Stimulated activated effector memory CD8-positive, alpha-beta T cell treated with anti-CD3 and anti-CD28 coated beads, Interleukin-12 subunit alpha, Interleukin-12 subunit beta, amount 100 ng/mL, for 72 hours (primary cell): ENCODE measurements around the gene TUNAR.

Source experiments
- ATAC-seq: fragments of 150-1000 bp; cut with Tn5 transposase; 2 replicates; pipeline ENCODE4 v1.10.0; 2021
- DNase-seq, 2 donors: peaks; one replicate each; pipeline ENCODE4 v3.0.0; 2021 to 2022; ENCODE audit warnings: low spot score in 2 of 2
- H3K27ac Mint-ChIP-seq: one replicate; pipeline ENCODE4 v1.8.0; 2022; ENCODE audit warnings: mild to moderate bottlenecking, mixed read lengths
- H3K36me3 Mint-ChIP-seq: one replicate; pipeline ENCODE4 v1.8.0; 2022; ENCODE audit warnings: mild to moderate bottlenecking, mixed read lengths
- H3K4me1 Mint-ChIP-seq: one replicate; pipeline ENCODE4 v1.8.0; 2022; ENCODE audit warnings: mixed read lengths
- H3K4me3 Mint-ChIP-seq: one replicate; pipeline ENCODE4 v1.8.0; 2022; ENCODE audit warnings: mild to moderate bottlenecking, mixed read lengths
- H3K9me3 Mint-ChIP-seq: one replicate; pipeline ENCODE4 v1.8.0; 2022; ENCODE audit warnings: mixed read lengths

TUNAR gene

DNA sequence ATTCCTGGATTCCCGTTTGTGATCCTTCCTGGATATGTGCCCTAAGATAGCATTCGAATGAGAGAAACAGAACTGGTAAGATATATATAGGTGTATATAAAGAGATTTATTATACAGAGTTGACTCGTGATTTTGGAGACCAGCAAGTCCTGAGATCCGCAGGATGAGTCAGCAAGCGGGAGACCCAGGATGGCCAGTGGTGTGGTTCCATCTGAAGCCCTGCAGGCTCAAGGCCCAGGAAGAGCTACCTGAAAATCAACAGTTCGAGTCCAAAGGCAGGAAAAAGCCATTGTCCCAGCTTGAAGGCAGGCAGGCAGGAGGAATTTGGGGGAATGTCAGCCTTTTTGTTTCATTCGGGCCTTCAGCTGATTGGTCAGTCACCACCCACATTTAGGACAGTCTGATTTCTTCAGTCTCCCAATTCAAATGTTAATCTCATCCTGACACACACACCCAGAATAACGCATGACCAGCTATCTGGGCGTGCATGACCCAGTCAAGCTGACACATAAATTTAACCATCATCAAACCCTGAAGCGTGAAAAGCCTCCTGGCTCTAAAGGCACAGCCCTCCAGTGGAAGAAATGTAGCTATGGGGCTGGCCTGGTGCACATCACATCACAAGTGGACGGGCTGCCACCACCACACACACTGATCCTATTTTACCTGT lies 44.3 kb downstream of the TUNAR start:
- H3K4me3 Mint-ChIP-seq, result no peak overlapping the region
- no peak overlapping the region for H3K27ac Mint-ChIP-seq
- H3K9me3 Mint-ChIP-seq, result no peaks in the 10 kb centered on the region
- no peaks in the 10 kb centered on the region for H3K36me3 Mint-ChIP-seq
- no peaks in the 10 kb centered on the region for H3K4me1 Mint-ChIP-seq
- ATAC-seq (no peak), DNase-seq (no peak)

DNA sequence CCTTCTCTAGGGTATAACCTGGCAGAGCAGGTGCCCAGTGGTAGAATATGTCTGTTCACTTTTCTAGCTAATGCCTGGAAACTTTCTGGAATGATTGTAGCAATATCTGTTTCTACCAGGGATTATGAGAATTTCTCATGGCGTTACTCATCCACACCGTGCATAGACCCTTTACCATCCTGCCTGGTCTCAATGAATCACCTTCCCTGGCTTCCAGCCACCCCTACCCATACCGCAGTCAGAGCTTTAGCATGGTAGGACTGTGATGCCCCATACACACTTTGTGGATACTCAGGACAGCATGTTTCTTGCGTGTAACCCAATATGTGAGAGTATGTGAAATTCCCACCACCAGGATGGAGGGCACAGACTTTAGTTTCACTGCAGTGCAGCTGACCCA lies 45.4 kb downstream of the TUNAR start:
- no peak overlapping the region for H3K4me3 Mint-ChIP-seq
- H3K4me1 Mint-ChIP-seq, result no peaks in the 10 kb centered on the region
- H3K36me3 Mint-ChIP-seq, result no peaks in the 10 kb centered on the region
- H3K27ac Mint-ChIP-seq, result no peak overlapping the region
- ATAC-seq (no peak), DNase-seq (no peak)
- H3K9me3 Mint-ChIP-seq, result no peaks in the 10 kb centered on the region

DNA sequence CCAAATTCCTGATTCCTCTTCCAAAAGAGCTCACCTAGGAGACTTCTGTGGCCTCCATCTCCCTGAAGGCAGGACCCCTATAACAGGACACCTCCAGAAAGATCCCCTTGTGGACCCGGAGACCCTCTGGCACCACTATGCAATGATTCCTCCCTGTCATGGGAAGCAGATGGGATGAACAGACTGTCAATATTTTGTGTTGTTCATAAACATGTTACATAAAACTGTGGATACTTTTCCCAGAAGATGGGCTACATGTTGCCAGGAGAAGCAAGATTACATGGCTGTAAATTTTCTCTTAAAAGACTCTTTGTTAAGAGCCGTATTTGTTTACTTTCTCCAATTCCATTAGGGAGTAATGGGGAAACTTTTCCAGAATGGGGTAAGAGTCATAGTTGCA lies 52.1 kb downstream of the TUNAR start:
- Mint-ChIP-seq H3K4me1 (no peaks in the 10 kb centered on the region), H3K9me3 (no peaks in the 10 kb centered on the region), H3K4me3 (no peak overlapping the region), H3K36me3 (no peaks in the 10 kb centered on the region), H3K27ac (no peak overlapping the region)
- ATAC-seq, result no peak
- DNase-seq, result no peak

DNA sequence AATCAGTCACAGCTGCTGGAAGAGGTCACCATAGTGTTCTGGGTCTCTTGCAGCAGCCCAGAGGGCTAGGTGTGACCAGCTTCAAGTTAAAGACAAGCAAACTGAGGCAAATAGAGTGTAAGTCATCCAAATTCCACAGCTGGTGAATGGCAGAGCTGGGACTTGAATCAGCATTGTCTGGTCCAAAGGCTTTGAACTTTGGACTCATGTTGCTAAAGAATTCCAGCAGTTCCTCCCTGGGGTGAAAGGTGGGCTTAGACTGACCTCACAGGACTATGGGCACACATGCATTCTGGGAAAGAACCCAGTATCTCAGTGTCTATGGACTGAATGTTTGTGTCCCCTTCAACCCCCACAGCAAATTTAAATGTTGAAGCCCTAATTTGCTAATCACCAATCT lies 54.8 kb downstream of the TUNAR start:
- H3K27ac Mint-ChIP-seq, result no peak overlapping the region
- DNase-seq (no peak), ATAC-seq (no peak)
- H3K9me3 Mint-ChIP-seq, result no peaks in the 10 kb centered on the region
- no peaks in the 10 kb centered on the region for H3K4me1 Mint-ChIP-seq
- H3K4me3 Mint-ChIP-seq, result no peak overlapping the region
- H3K36me3 Mint-ChIP-seq, result no peaks in the 10 kb centered on the region

DNA sequence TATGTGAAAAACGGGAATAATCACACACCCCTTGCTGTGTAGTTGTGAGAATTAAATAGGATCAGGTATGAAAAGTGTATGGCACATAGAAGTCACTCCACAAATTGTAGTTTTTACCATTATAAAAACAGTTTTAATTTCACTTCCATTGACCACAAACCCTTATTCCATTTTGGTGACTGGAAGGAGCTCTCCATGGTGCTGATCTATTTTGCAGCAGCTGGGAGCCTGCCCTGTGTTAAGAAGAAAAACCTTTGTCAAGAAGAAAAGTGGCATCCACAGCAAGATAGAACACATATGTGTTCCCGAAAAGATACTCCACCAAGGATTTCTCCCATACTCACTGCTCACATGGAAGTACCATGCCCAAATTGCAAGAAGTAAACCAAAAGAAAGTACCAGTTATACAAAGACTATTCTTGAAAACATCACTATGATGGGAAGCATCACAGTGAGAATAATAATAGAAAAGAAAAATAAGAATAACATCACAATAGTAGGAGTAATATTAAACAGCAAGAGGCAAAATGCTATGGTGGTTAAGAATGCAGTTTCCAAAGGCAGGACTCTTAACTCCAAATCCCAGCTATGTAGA lies 58.7 kb downstream of the TUNAR start:
- ATAC-seq (no peak), DNase-seq (no peak)
- Mint-ChIP-seq H3K4me3 (no peak overlapping the region), H3K4me1 (no peaks in the 10 kb centered on the region), H3K36me3 (no peaks in the 10 kb centered on the region), H3K27ac (no peak overlapping the region), H3K9me3 (no peaks in the 10 kb centered on the region)

DNA sequence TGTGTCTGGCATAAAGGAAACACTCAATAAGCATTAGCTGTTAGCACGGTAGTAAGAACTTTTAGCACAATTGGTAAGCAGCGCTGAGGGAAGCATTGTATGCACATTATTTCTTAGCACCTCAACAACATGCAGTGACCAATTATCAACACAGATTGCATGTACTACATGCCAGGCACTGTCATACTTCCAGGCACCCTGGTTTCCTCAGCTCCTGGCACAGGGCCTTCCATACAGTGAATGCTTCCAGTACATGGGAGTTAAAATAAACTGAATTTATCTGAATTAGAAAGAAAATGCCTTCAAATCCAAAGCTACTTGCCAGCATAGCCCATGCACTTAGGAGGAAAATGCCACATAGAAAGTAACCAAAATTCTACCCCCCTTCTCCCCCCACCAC lies 59.4 kb downstream of the TUNAR start:
- Mint-ChIP-seq H3K4me1 (no peaks in the 10 kb centered on the region), H3K27ac (no peak overlapping the region), H3K36me3 (no peaks in the 10 kb centered on the region), H3K4me3 (no peak overlapping the region), H3K9me3 (no peaks in the 10 kb centered on the region)
- DNase-seq (no peak), ATAC-seq (no peak)

DNA sequence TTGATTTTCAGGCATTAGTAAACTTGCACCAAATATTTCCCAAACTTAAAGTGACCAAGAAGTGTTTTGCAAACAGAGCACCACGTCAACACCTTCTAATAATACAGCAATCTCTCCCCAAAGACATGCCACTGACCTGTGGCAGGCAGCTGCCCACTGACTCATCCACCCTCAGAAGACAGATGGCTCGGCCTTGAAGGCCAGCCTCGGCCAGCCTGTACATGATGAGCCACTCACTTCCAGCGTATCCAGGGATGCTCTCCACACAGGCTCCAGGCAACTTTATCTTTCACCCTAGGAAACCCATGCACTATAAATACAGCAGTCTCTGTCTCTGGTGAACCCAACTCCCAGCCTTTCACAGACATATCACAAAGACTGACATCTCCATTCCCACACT lies 62.7 kb downstream of the TUNAR start:
- no peaks in the 10 kb centered on the region for H3K4me1 Mint-ChIP-seq
- H3K27ac Mint-ChIP-seq, result no peak overlapping the region
- ATAC-seq (no peak), DNase-seq (no peak)
- no peak overlapping the region for H3K4me3 Mint-ChIP-seq
- H3K36me3 Mint-ChIP-seq, result no peaks in the 10 kb centered on the region
- H3K9me3 Mint-ChIP-seq, result no peaks in the 10 kb centered on the region

DNA sequence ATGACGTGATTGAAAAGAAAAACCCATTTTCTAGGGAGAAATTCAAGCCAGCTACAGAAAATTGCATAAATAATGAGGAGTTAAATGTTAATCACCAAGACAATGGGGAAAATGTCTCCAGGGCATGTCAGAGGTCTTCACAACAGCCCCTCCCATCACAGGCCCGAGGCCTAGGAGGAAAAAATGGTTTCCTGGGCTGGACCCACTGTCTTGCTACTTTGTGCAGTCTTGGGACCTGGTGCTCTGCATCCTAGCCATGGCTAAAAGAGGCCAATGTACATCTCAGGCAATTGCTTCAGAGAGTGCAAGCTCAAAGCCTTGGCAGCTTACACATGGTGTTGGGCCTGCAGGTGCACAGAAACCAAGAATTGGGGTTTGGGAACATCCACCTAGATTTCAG lies 65.3 kb downstream of the TUNAR start:
- Mint-ChIP-seq H3K4me3 (no peak overlapping the region), H3K36me3 (no peaks in the 10 kb centered on the region), H3K4me1 (no peaks in the 10 kb centered on the region), H3K9me3 (no peaks in the 10 kb centered on the region), H3K27ac (no peak overlapping the region)
- ATAC-seq (no peak), DNase-seq (no peak)

DNA sequence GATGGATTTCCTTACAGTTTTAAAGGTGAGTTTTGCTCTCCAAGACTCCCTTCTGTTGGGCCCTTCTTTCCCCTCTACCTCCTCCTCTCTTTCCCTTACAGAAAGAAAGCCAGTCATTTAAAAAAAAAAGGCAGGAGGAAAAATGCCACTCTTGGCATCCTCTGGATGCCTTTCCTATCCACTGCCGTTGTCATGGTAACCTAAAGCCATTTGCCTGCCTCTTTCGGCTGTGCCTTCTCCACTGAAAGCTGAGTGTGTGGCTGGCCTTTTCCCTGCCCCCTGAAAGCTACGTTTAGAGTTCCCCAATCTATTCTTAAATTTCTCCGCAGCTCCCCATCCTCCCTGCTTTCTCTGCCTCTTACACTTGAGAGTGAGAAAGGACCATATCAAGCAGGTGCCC lies 67.1 kb downstream of the TUNAR start:
- ATAC-seq, result no peak
- DNase-seq, result no peak
- no peaks in the 10 kb centered on the region for H3K4me1 Mint-ChIP-seq
- no peaks in the 10 kb centered on the region for H3K9me3 Mint-ChIP-seq
- H3K27ac Mint-ChIP-seq, result no peak overlapping the region
- H3K4me3 Mint-ChIP-seq, result no peak overlapping the region
- no peaks in the 10 kb centered on the region for H3K36me3 Mint-ChIP-seq

DNA sequence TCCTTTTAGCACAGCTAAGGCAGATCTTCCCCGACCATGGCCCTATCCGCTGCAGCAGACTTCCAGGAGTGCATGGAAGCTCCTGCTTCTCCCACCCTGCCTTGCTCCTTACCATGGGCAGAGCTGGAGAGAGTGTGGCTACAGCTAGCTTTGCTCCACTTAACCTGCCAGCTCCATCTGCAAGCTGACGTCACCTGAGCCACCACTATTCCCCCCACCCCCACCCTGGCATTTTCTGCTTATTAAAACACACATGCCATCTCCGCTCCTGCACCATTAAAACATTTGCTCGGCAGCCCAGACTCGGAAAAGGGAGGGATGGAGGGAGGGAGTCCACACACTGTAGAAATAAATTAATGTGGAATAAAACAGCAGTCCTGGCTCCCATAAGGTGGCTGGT lies 67.8 kb downstream of the TUNAR start:
- no peaks in the 10 kb centered on the region for H3K36me3 Mint-ChIP-seq
- no peak overlapping the region for H3K27ac Mint-ChIP-seq
- H3K4me1 Mint-ChIP-seq, result no peaks in the 10 kb centered on the region
- DNase-seq (no peak), ATAC-seq (no peak)
- H3K4me3 Mint-ChIP-seq, result no peak overlapping the region
- no peaks in the 10 kb centered on the region for H3K9me3 Mint-ChIP-seq

DNA sequence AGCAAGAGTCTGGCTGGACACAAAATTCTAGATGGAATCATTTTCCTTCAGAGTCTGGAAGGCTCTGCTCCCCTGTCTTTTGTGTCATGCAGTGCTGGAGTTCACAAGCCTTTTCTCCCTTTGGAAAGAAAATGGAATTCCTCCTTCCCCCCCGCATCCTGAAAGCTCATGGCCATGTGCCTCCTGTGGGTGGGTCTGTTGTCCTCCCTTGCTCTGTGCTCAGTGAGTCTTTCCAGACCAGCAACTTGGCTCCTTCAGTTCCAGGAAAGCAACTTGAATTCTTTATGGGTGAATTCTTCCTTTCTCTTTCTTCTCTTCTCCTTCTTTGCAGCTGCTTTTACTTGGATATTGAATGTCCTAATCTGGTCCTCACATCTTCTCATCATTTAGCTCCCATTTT lies 70.2 kb downstream of the TUNAR start:
- no peaks in the 10 kb centered on the region for H3K4me1 Mint-ChIP-seq
- DNase-seq (no peak), ATAC-seq (no peak)
- H3K4me3 Mint-ChIP-seq, result no peak overlapping the region
- H3K27ac Mint-ChIP-seq, result no peak overlapping the region
- H3K9me3 Mint-ChIP-seq, result no peaks in the 10 kb centered on the region
- H3K36me3 Mint-ChIP-seq, result no peaks in the 10 kb centered on the region

DNA sequence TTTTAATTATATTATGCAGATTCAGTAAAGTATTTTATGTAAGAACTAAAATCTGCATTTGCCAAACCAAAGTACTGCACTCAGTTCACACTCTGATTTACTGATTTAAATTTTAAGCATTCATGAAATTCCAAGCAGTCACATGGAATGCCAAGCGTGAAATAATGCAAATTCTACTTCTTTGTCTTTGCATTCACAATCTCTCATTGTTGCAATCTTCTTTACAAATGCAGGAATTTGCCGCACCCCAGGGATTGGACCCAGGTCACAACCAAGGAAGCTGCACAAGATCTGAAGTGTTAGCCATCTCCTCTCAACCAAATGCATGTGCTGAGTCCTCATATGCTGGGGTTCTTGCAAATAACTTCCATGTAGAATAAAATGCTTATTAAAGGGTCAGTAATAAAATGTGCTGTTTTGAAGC lies 71.9 kb downstream of the TUNAR start:
- H3K27ac Mint-ChIP-seq, result no peak overlapping the region
- DNase-seq, result no peak
- H3K9me3 Mint-ChIP-seq, result no peaks in the 10 kb centered on the region
- no peaks in the 10 kb centered on the region for H3K4me1 Mint-ChIP-seq
- H3K36me3 Mint-ChIP-seq, result no peaks in the 10 kb centered on the region
- no peak overlapping the region for H3K4me3 Mint-ChIP-seq
- ATAC-seq, result no peak

DNA sequence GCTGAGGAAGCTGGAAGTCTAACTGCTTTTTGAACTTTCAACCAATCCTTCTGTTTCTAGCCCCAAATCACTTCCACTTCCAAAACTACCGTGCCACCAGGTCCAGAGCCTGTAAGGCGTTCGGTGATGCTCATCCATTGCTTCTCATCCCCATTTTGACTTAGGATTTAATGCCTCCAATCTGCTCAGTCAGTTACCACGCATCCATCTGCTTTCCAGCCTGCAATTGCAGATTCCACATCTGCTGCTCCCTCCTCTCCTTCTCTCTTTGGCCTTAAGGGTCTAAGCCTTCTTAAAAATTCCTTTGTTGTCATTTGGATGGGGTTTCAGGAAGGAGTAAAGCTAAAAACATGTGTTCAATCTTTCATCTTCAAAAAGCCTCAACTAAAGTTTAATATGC lies 74.7 kb downstream of the TUNAR start:
- Mint-ChIP-seq H3K4me1 (no peaks in the 10 kb centered on the region), H3K9me3 (no peaks in the 10 kb centered on the region), H3K36me3 (no peaks in the 10 kb centered on the region), H3K27ac (no peak overlapping the region), H3K4me3 (no peak overlapping the region)
- DNase-seq, result no peak
- no peak for ATAC-seq

DNA sequence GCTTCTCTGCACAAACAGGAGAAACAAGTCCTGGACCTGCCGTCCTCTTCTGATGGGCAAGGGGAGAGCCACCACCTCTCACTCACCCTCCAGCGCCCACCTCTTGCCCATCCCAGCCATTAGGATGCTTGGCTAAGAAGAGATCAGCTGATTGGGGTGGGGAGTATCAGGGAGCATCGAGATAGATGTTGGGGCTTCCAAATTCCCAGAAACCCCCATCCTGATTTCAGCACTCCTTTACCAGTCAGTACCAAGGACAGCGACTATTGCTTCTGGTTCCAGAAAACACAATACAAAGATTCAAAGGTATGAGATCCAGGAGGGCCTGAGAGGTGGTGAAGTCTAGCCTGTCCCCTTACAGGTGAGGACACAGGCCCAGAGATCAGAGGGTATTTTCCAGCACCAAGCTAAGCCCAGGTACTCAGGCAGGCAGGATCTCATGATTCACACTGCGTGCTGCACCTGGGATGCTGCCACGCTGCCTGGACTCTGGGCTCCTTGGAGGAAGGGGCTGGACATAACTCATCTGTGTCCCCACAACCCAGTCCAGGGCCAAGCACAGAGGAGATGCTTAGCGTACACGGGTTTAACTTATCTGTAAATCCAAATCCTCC lies 76.6 kb downstream of the TUNAR start:
- no peak overlapping the region for H3K27ac Mint-ChIP-seq
- no peak for DNase-seq
- no peaks in the 10 kb centered on the region for H3K9me3 Mint-ChIP-seq
- ATAC-seq, result no peak
- H3K4me1 Mint-ChIP-seq, result no peaks in the 10 kb centered on the region
- H3K4me3 Mint-ChIP-seq, result no peak overlapping the region
- H3K36me3 Mint-ChIP-seq, result no peaks in the 10 kb centered on the region

DNA sequence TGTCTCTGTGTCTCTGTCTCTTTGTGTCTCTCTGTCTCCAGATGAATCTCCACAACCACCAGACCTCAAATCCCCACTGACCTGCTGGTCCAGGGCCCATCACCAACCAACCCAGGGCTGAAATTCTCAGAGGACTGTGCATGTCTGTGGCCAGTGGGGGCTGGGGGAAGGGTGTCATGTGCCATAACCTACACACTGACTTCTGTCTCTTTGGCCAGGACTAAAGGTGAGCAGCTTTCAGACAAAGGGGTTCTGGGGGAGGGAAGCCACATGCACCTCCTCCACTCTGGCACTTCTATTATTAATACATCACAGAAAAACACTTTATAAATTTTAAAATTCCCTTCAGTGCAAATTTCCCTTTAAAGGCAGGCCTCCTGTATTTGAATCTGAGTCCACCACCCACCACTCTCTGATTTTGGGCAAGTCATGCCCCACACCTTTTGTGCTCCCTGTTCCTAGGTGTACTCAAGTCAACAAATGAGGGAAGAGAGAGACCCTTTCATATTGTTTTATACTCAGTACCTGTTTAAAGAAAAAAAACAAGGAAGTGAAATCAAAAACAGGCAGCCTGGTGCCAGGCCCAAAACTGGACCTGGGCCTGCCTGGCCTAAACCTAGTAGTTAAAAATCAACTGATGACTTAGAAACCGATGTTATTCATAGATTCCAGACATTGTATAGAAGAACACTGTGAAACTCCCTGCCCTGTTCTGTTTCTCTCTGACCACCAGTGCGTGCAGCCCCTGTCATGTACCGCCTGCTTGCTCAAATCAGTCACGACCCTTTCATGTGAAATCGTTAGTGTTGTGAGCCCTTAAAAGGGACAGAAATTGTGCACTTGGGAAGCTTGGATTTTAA lies 80.2 kb downstream of the TUNAR start:
- ATAC-seq (no peak), DNase-seq (no peak)
- Mint-ChIP-seq H3K36me3 (no peaks in the 10 kb centered on the region), H3K4me3 (no peak overlapping the region), H3K27ac (no peak overlapping the region), H3K4me1 (no peaks in the 10 kb centered on the region), H3K9me3 (no peaks in the 10 kb centered on the region)

DNA sequence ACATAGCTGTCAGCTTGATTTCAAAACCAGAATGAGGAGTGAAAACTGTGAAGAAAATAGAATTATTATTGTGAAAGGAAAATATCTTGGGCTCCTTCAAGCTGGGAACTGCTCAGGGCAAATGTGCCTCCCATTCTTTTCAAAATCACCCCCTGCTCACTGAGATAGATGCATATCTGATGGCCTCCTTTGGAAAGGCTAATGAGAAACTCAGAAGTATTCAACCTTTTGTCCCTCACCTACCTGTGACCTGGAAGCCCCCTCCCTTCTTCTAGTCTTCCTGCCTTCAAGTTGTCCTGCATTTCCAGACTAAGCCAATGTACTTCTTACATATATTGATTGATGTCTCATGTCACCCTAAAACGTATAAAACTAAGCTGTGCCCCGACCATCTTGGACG lies 81.5 kb downstream of the TUNAR start:
- DNase-seq, result no peak
- no peak for ATAC-seq
- no peaks in the 10 kb centered on the region for H3K4me1 Mint-ChIP-seq
- no peaks in the 10 kb centered on the region for H3K9me3 Mint-ChIP-seq
- no peak overlapping the region for H3K27ac Mint-ChIP-seq
- H3K36me3 Mint-ChIP-seq, result no peaks in the 10 kb centered on the region
- H3K4me3 Mint-ChIP-seq, result no peak overlapping the region
